Adrenal gland (tissue), 12 donors: ENCODE results near the gene XKR7. TPM values are rescaled to one million over a fixed set of nuclear protein-coding genes. Genes with fewer than 3 reads are reported as not detected.

Experiments used
- DNase-seq, 7 donors: peaks; one replicate each; pipeline ENCODE4 v3.0.0-alpha.2; 2019 to 2020
- H3K27ac ChIP-seq, 5 donors: fragments of 200-600 bp; sonication (generic) in 4 of 5; 1 replicate in 3 of 5; 2 replicates in 2 of 5; pipeline versions ENCODE4 v1.5.1 to v1.8.0; 2016 to 2020; ENCODE audit warnings: mild to moderate bottlenecking in 1 of 5
- H3K27me3 ChIP-seq: fragments of 200-600 bp; 2 replicates; pipeline ENCODE4 v1.8.0; 2021
- H3K36me3 ChIP-seq, 2 donors: fragments of 200-600 bp; replicated peaks in 1 of 2; 1 replicate in 1 of 2; 2 replicates in 1 of 2; pipeline versions ENCODE4 v1.5.1 to v1.8.0; 2018 to 2022
- H3K4me1 ChIP-seq, 2 donors: fragments of 200-600 bp; replicated peaks in 1 of 2; 1 replicate in 1 of 2; 2 replicates in 1 of 2; pipeline versions ENCODE4 v1.5.1 to v1.8.0; 2018 to 2021
- H3K4me3 ChIP-seq, 4 donors: fragments of 200-600 bp; sonication (generic) in 3 of 4; one replicate each; pipeline ENCODE4 v1.5.1; 2016 to 2018
- H3K9me3 ChIP-seq, 3 donors: fragments of 200-600 bp; sonication (generic) in 1 of 3; replicated peaks in 1 of 3; 1 replicate in 2 of 3; 2 replicates in 1 of 3; pipeline versions ENCODE4 v1.5.1 to v1.8.0; 2016 to 2021
- POLR2A ChIP-seq, 2 donors: fragments of 450-650 bp; IDR thresholded peaks; one replicate each; pipeline ENCODE4 v1.6.1; 2017; ENCODE audit warnings: antibody characterized with exemption in 2 of 2, mild to moderate bottlenecking in 2 of 2, moderate library complexity in 1 of 2
- WGBS, 4 donors: extraction: QIAGEN DNeasy Blood & Tissue Kit in 2 of 4; methylation state at CpG; one replicate each; pipeline versions ENCODE4 v1.1.5 to v1.1.7; 2013 to 2017; 5-methylcytosine and 5-hydroxymethylcytosine counted together
- intact Hi-C, 2 donors: fragments of 100-400 bp; cut with DNase I; formaldehyde crosslinking; loops; one replicate each; pipeline versions ENCODE4 v1.14.1 to v1.15.0; 2022 to 2023
- polyA plus RNA-seq, 3 donors: library from polyadenylated mRNA; stranded (reverse); fragments of 200-250 nt in 2 of 3; fragments of 350-450 nt in 1 of 3; fragmentation: Illumina TruSeq in 1 of 3; extraction: RNeasy Lipid Tissue Mini Kit (QIAGEN cat#74804) in 1 of 3; gene quantifications; one replicate each; pipeline ENCODE4 v1.2.3, GENCODE V29; 2013 to 2014
- total RNA-seq, 9 donors: library from RNA; depleted of rRNA in 4 of 9; stranded (reverse); fragments of >200 nt in 4 of 9; fragments of 120-200 nt in 1 of 9; fragmentation: NEBNext Ultra II Directional in 1 of 9; extraction: Animal tissue kit (Norgen Biotek cat#: 25700) in 1 of 9; gene quantifications; one replicate each; pipeline versions ENCODE4 v1.1.0 to v1.2.4, GENCODE V29; 2013 to 2023
- TF ChIP-seq, protein P1 (sequence below), 6 experiments: fragments of 450-650 bp in 4 of 6; fragments of 200-600 bp in 2 of 6; sonication (generic) in 1 of 6; IDR thresholded peaks; 1 replicate in 5 of 6; 2 replicates in 1 of 6; pipeline versions ENCODE4 v1.5.1 to v1.8.0; 2016 to 2021; ENCODE audit warnings: antibody characterized with exemption in 6 of 6, mild to moderate bottlenecking in 2 of 6, moderate library complexity in 1 of 6
- donor health status: healthy with polysubstance abuse.
- donor health status: Bipolar disorder and iron deficiency.
- donor health status: DM: yes; HTN: yes; CAD: no.
- donor health status: DM: no; HTN: no; CAD: no.
- donor health status: DM: no; HTN: no; CAD: no.
- donor health status: DM: yes; HTN: yes; CAD: no.

Gene XKR7
- total and polyA plus RNA-seq, 12 donors: 0.04 to 0.56 (median 0.30) TPM; not detected in 4

DNA sequence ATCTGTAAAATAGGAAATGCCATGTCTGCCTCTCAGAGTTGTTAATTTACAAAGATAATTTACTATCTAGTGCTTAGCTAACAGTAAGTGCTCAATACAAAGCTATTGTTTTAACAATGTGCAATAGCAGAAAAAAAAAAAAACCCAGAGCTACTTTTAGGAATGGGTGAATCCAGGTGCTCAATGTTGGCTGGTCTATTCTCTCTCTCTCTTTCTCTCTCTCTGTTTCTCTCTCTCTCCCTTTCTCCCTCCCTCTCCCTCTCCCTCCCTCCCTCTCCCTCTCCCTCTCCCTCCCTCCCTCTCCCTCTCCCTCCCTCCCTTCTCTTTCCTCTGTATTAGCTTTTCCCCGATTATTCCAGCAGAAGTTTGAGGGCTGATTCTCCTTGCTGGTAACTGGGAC is 30.1 kb upstream of the XKR7 start:
- whole genome bisulfite sequencing, 4 donors: 50 to 78% (median 60%) methylated on average over 1 of the region's 1 CpG
- no peak for TF ChIP-seq POLR2A (IDR thresholded peaks at IDR 0.05)
- TF ChIP-seq, protein P1, sequence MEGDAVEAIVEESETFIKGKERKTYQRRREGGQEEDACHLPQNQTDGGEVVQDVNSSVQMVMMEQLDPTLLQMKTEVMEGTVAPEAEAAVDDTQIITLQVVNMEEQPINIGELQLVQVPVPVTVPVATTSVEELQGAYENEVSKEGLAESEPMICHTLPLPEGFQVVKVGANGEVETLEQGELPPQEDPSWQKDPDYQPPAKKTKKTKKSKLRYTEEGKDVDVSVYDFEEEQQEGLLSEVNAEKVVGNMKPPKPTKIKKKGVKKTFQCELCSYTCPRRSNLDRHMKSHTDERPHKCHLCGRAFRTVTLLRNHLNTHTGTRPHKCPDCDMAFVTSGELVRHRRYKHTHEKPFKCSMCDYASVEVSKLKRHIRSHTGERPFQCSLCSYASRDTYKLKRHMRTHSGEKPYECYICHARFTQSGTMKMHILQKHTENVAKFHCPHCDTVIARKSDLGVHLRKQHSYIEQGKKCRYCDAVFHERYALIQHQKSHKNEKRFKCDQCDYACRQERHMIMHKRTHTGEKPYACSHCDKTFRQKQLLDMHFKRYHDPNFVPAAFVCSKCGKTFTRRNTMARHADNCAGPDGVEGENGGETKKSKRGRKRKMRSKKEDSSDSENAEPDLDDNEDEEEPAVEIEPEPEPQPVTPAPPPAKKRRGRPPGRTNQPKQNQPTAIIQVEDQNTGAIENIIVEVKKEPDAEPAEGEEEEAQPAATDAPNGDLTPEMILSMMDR (IDR thresholded peaks at IDR 0.05): no peak
- DNase-seq: no peak
- intact Hi-C loops: no loop called here
- Histone ChIP-seq H3K9me3 (no peaks in the 10 kb centered on the region), H3K4me1 (no peaks in the 10 kb centered on the region), H3K4me3 (no peak overlapping the region), H3K27ac (no peak overlapping the region), H3K27me3 (no peaks in the 10 kb centered on the region), H3K36me3 (no peaks in the 10 kb centered on the region)

DNA sequence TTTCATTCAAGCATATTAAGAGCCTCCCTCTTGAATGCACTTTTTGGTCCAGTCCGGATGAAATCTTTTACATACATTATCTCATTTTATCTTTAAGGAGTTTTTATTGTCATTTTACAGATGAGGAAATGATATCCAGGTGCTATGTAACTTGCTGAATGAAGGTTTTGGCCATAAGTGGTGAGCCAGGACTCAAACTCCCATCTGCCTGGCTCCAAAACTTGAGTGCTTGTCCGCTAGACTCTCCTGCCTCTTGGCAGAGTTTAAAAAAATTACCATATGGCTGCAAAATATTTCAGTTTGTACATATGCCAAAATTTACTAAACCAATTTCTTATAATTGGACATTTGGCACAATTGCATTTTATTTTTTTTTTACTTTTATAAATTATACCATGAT is 28.3 kb upstream of the XKR7 start:
- Histone ChIP-seq H3K27ac (no peak overlapping the region), H3K27me3 (no peaks in the 10 kb centered on the region), H3K36me3 (peaks cover 0 to 2% of the 10 kb centered on the region in 2 donors), H3K4me1 (peaks cover 7% of the 10 kb centered on the region in 2 donors), H3K9me3 (no peaks in the 10 kb centered on the region), H3K4me3 (no peak overlapping the region)
- 92 to 96% (median 95%) methylated on average over 2 of the region's 2 CpGs for WGBS, 4 donors
- DNase-seq: no peak
- intact Hi-C loops: no loop called here
- TF ChIP-seq, protein P1 (IDR thresholded peaks at IDR 0.05): no peak
- TF ChIP-seq POLR2A (IDR thresholded peaks at IDR 0.05): no peak

DNA sequence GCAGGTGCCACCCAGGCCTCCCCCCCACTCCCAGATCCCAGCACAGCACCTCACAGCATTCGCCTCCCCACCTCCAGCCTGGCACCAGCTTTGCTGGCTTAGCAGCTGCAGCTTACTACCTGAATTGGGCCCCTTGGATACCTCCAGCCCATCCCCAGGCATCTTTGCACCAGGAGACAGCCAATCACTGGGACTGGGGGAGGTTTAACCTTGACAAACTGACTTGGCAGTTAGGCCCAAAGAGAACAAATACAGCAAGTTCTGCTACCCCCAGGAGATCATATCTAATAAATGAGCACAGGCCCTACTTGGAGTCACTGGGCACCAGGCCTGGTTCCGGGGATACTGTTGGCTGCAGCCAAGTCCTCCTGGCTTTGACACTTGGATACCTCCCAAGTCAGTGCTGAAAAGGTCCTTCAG is 24.9 kb upstream of the XKR7 start:
- peaks cover 7% of the 10 kb centered on the region in 2 donors for H3K4me1 ChIP-seq
- no peak overlapping the region for H3K27ac ChIP-seq
- WGBS, 4 donors: 31 to 60% (median 53%) methylated on average over 2 of the region's 2 CpGs
- no peaks in the 10 kb centered on the region for H3K9me3 ChIP-seq
- no peaks in the 10 kb centered on the region for H3K27me3 ChIP-seq
- TF ChIP-seq, protein P1 (IDR thresholded peaks at IDR 0.05): no peak
- DNase-seq: peak; percentile 29 to 75 (median 66)
- H3K4me3 ChIP-seq: no peak overlapping the region
- intact Hi-C loops: no loop called here
- peaks cover 0 to 36% of the 10 kb centered on the region in 2 donors for H3K36me3 ChIP-seq

DNA sequence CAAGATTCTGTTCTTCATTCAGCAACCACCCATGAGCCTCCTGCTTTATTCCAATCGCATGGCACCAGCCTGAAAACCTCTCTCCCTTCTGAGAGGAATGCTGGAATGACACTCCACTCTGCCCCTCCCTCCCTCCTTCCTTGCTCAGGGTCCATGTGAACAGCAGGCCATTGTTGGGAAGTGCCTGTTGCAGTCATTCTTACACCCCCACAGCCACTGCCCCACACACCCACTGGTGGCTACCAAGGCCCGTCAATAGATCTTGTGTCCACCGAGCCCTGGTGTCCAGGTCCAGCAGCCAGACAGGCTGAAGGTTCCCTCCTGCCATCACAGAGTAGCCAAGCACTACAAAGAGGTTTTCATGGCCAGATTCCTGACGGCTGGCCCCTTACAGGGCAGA is 22.6 kb upstream of the XKR7 start:
- H3K4me3 ChIP-seq: no peak overlapping the region
- H3K27ac ChIP-seq: no peak overlapping the region
- no peak for DNase-seq
- H3K9me3 ChIP-seq: no peaks in the 10 kb centered on the region
- H3K36me3 ChIP-seq: peaks cover 0 to 48% of the 10 kb centered on the region in 2 donors
- 61 to 85% (median 76%) methylated on average over 3 to 4 of the region's 4 CpGs for WGBS, 4 donors
- intact Hi-C loops: no loop called here
- H3K27me3 ChIP-seq: no peaks in the 10 kb centered on the region
- H3K4me1 ChIP-seq: peaks cover 7 to 8% of the 10 kb centered on the region in 2 donors
- TF ChIP-seq, protein P1 (IDR thresholded peaks at IDR 0.05): no peak
- no peak for TF ChIP-seq POLR2A (IDR thresholded peaks at IDR 0.05)
